Gastroesophageal sphincter (tissue), 4 donors: ENCODE measurements around the gene DPYD. TPM values are rescaled to one million over a fixed set of nuclear protein-coding genes. Genes with fewer than 3 reads are reported as not detected.

Source experiments
- ATAC-seq: fragments of 150-250 bp; one replicate; pipeline ENCODE4 v1.9.1; 2016; ENCODE audit warnings: mild to moderate bottlenecking, moderate library complexity
- H3K27ac ChIP-seq, 4 donors: fragments of 200-600 bp; sonication (generic) in 3 of 4; 1 replicate in 3 of 4; 2 replicates in 1 of 4; pipeline ENCODE4 v1.5.1; 2016 to 2019
- H3K27me3 ChIP-seq: fragments of 200-600 bp; sonication (generic); one replicate; pipeline ENCODE4 v1.5.1; 2019
- H3K36me3 ChIP-seq, 2 donors: fragments of 200-600 bp; sonication (generic); one replicate each; pipeline ENCODE4 v1.5.1; 2019; ENCODE audit warnings: control low read depth in 1 of 2
- H3K4me1 ChIP-seq, 3 donors: fragments of 200-600 bp; sonication (generic); 1 replicate in 2 of 3; 2 replicates in 1 of 3; pipeline ENCODE4 v1.5.1; 2016 to 2019; ENCODE audit warnings: control low read depth in 2 of 3
- H3K4me3 ChIP-seq, 2 donors: fragments of 200-600 bp; sonication (generic); one replicate each; pipeline ENCODE4 v1.5.1; 2019; ENCODE audit warnings: mild to moderate bottlenecking in 1 of 2, moderate library complexity in 1 of 2
- H3K9me3 ChIP-seq, 3 donors: fragments of 200-600 bp; sonication (generic); one replicate each; pipeline ENCODE4 v1.5.1; 2017 to 2019; ENCODE audit warnings: control low read depth in 2 of 3
- EP300 ChIP-seq: sonication (generic); formaldehyde crosslinking; IDR thresholded peaks from one replicate; pipeline ENCODE4 v1.6.1; 2017; ENCODE audit warnings: antibody characterized with exemption, mild to moderate bottlenecking
- POLR2A ChIP-seq, 2 donors: fragments of 450-650 bp; IDR thresholded peaks; one replicate each; pipeline ENCODE4 v1.6.1; 2017; ENCODE audit warnings: antibody characterized with exemption in 2 of 2, mild to moderate bottlenecking in 2 of 2, moderate library complexity in 1 of 2
- POLR2AphosphoS5 ChIP-seq: sonication (generic); formaldehyde crosslinking; IDR thresholded peaks from one replicate; pipeline ENCODE4 v1.6.1; 2017; ENCODE audit warnings: antibody characterized with exemption
- WGBS, 2 donors: methylation state at CpG; one replicate each; pipeline ENCODE4 v1.1.5; 2018; ENCODE audit warnings: low coverage in 1 of 2; 5-methylcytosine and 5-hydroxymethylcytosine counted together
- total RNA-seq, 4 donors: library from RNA; depleted of rRNA; stranded (reverse); fragments of >200 nt; gene quantifications; one replicate each; pipeline ENCODE4 v1.1.0, GENCODE V29; 2016
- TF ChIP-seq, protein P1 (sequence below), 4 experiments: fragments of 200-600 bp in 2 of 4; fragments of 450-650 bp in 2 of 4; sonication (generic) in 1 of 4; IDR thresholded peaks; one replicate each; pipeline ENCODE4 v1.5.1; 2017 to 2019; ENCODE audit warnings: antibody characterized with exemption in 4 of 4, mild to moderate bottlenecking in 2 of 4, moderate library complexity in 2 of 4

Gene DPYD
- total RNA-seq, 4 donors from 2014 or later = 31.2 to 53.0 (median 43.2) TPM

- H3K27me3 ChIP-seq = no peaks in the 10 kb centered on the region
- H3K36me3 ChIP-seq = peaks cover 0 to 5% of the 10 kb centered on the region in 2 donors
- TF ChIP-seq POLR2AphosphoS5 = no peak
- TF ChIP-seq, protein P1, sequence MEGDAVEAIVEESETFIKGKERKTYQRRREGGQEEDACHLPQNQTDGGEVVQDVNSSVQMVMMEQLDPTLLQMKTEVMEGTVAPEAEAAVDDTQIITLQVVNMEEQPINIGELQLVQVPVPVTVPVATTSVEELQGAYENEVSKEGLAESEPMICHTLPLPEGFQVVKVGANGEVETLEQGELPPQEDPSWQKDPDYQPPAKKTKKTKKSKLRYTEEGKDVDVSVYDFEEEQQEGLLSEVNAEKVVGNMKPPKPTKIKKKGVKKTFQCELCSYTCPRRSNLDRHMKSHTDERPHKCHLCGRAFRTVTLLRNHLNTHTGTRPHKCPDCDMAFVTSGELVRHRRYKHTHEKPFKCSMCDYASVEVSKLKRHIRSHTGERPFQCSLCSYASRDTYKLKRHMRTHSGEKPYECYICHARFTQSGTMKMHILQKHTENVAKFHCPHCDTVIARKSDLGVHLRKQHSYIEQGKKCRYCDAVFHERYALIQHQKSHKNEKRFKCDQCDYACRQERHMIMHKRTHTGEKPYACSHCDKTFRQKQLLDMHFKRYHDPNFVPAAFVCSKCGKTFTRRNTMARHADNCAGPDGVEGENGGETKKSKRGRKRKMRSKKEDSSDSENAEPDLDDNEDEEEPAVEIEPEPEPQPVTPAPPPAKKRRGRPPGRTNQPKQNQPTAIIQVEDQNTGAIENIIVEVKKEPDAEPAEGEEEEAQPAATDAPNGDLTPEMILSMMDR (IDR thresholded peaks at IDR 0.05) = no peak
- TF ChIP-seq EP300 = no peak
- no peak for TF ChIP-seq POLR2A (IDR thresholded peaks at IDR 0.05)
- ATAC-seq = no peak
- no peaks in the 10 kb centered on the region for H3K4me1 ChIP-seq
- H3K27ac ChIP-seq = no peak overlapping the region
- H3K9me3 ChIP-seq = peaks cover 0 to 6% (median 0%) of the 10 kb centered on the region in 3 donors
- H3K4me3 ChIP-seq = no peak overlapping the region
- 93 to 94% methylated on average over 2 of the region's 2 CpGs for WGBS, 2 donors
Measured at GRCh38 chr1:97467445-97467844, 453.4 kb downstream of the DPYD start.

- ATAC-seq = no peak
- H3K36me3 ChIP-seq = peaks cover 0 to 9% of the 10 kb centered on the region in 2 donors
- H3K9me3 ChIP-seq = peaks cover 0 to 6% (median 0%) of the 10 kb centered on the region in 3 donors
- 90 to 92% methylated on average over 2 to 3 of the region's 5 CpGs for WGBS, 2 donors
- H3K27me3 ChIP-seq = no peaks in the 10 kb centered on the region
- TF ChIP-seq EP300 = no peak
- TF ChIP-seq, protein P1 (IDR thresholded peaks at IDR 0.05) = no peak
- no peak for TF ChIP-seq POLR2A (IDR thresholded peaks at IDR 0.05)
- TF ChIP-seq POLR2AphosphoS5 = no peak
- H3K4me3 ChIP-seq = no peak overlapping the region
- H3K27ac ChIP-seq = no peak overlapping the region
- H3K4me1 ChIP-seq = no peaks in the 10 kb centered on the region
Measured at GRCh38 chr1:97464305-97464704, 456.5 kb downstream of the DPYD start.

DNA sequence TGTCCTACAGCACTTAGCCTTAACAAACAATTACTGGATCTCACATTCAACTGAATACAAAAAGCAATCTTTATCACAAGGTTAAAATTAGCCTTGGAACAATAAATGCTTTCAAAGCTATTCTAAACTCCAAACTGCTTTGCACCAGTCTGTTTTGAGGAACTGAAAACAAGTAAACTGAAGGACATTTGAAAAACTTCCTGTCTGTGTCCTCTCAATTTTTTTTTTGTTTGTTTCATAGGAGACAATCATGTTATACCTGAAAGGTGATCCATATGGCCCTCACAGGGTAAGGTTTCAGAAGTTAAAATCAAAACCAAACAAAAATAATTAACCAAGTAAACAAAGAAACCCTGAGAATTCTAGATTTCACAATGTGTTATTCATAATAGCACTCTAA, 459.1 kb downstream of the DPYD start:
- H3K4me1 ChIP-seq = no peaks in the 10 kb centered on the region
- no peaks in the 10 kb centered on the region for H3K9me3 ChIP-seq
- H3K27ac ChIP-seq = no peak overlapping the region
- no peak for ATAC-seq
- peaks cover 0 to 9% of the 10 kb centered on the region in 2 donors for H3K36me3 ChIP-seq
- H3K27me3 ChIP-seq = no peaks in the 10 kb centered on the region
- TF ChIP-seq POLR2A (IDR thresholded peaks at IDR 0.05) = no peak
- TF ChIP-seq POLR2AphosphoS5 = no peak
- TF ChIP-seq EP300 = no peak
- TF ChIP-seq, protein P1 (IDR thresholded peaks at IDR 0.05) = no peak
- no peak overlapping the region for H3K4me3 ChIP-seq

DNA sequence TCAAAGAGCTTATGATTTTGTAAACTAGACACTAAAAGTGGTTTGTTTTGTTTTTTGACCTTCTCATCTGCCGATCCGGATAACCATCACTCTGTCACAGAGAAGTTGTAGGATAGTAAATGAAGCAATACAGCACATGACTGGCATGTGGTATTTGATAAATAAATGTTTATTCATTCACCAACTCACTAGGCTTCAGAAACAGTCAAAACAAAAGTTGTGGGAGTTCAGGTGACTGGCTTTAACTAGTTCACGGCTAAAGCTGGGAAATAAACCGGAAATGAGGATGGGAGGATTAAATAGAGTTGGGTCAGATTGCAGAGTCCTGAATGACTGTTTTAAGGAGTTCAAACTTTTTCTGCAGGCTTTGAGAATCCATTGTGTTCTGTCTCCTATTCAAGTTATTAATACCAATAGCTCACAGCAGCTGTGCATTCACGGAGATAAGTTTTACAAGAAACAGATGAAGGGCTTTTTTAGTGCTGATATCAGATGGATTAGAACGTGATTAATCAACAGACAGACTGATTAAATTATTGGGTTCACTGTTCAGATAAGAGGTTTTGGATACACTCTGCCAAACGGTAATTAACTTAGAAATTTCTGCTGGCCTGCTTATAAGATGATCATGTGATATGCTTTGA, 463.3 kb downstream of the DPYD start:
- no peak for ATAC-seq
- Histone ChIP-seq H3K9me3 (no peaks in the 10 kb centered on the region), H3K27me3 (no peaks in the 10 kb centered on the region), H3K36me3 (peaks cover 0 to 4% of the 10 kb centered on the region in 2 donors), H3K4me3 (no peak overlapping the region), H3K4me1 (no peaks in the 10 kb centered on the region), H3K27ac (no peak overlapping the region)
- WGBS, 2 donors = 42 to 69% methylated on average over 7 of the region's 7 CpGs
- no peak for TF ChIP-seq POLR2A (IDR thresholded peaks at IDR 0.05)
- no peak for TF ChIP-seq POLR2AphosphoS5
- TF ChIP-seq, protein P1 (IDR thresholded peaks at IDR 0.05) = no peak
- TF ChIP-seq EP300 = no peak

DNA sequence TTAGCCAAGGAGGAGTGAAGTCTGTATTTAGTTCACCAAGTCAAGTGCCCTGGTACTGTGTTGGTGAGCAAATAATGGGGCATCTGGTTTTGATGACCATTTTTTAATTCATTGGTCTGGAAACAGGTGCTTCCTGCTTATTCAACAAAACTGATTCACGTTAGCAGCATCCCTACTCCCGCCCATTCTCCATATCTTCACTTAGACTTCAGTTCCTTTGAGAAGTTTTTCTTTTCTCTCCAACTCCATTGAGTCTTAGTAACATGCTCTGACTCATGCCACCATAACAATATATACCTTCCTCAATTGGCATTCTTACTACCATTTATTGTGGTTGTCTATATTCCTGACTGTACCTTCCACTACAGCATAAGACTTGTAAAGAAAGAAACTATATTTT, 468.9 kb downstream of the DPYD start:
- no peak overlapping the region for H3K27ac ChIP-seq
- no peaks in the 10 kb centered on the region for H3K4me1 ChIP-seq
- H3K9me3 ChIP-seq = no peaks in the 10 kb centered on the region
- H3K4me3 ChIP-seq = no peak overlapping the region
- peaks cover 0 to 6% of the 10 kb centered on the region in 2 donors for H3K36me3 ChIP-seq
- WGBS, 2 donors = 88% methylated on average over 2 of the region's 2 CpGs; no CpG with 5 or more reads in 1 of the 2 donors
- no peaks in the 10 kb centered on the region for H3K27me3 ChIP-seq
- ATAC-seq = no peak
- TF ChIP-seq POLR2A (IDR thresholded peaks at IDR 0.05) = no peak
- TF ChIP-seq POLR2AphosphoS5 = no peak
- no peak for TF ChIP-seq EP300
- TF ChIP-seq, protein P1 (IDR thresholded peaks at IDR 0.05) = no peak
